Testis (tissue), 2 donors: ENCODE data around the gene IVNS1ABP.

ENCODE experiments used
- CTCF ChIP-seq, 3 experiments: fragments of 450-650 bp in 2 of 3; fragments of 200-600 bp in 1 of 3; sonication (generic) in 1 of 3; IDR thresholded peaks; one replicate each; pipeline ENCODE4 v1.5.1; 2016 to 2019; ENCODE audit warnings: antibody characterized with exemption in 3 of 3, mild to moderate bottlenecking in 2 of 3, moderate library complexity in 1 of 3
- POLR2A ChIP-seq: fragments of 450-650 bp; IDR thresholded peaks from one replicate; pipeline ENCODE4 v1.6.1; 2017; ENCODE audit warnings: antibody characterized with exemption, mild to moderate bottlenecking, moderate library complexity

GRCh38 chr1:185315445-185316071 is 1.5 kb downstream of the IVNS1ABP start:
- TF ChIP-seq POLR2A (no peak), CTCF (IDR thresholded peaks at IDR 0.05) (no peak)
